ENCODE measurements around the gene AGK. TPM values are rescaled to one million over a fixed set of nuclear protein-coding genes. Genes with fewer than 3 reads are reported as not detected.

AGK gene
- total RNA-seq, 1 donor from 2014 or later: 19.8 TPM

DNA sequence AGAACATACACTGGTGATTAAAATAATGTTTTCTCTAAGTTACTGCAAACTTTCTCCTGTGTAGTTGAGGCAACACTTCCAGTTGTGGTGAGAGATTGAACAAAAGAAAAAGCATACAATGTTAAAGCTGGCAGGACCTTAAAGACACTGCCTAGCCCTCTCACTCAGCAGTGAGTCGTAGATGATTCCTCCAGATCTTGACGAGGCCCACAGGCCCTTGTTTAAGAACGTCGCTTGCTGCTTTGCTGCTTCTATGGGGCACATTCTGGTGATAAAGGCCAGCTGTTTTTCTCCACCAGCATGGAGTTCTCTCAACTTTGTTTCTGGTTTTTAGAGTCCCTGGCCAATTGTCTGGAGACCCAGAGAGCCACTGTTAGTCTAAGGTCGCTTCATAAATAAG, 153.5 kb downstream of the AGK start:
- peaks cover 19% of the 10 kb centered on the region for H3K4me1 ChIP-seq
- intact Hi-C loops (cut with DNase I): no loop called here
- no peak overlapping the region for H3K27ac ChIP-seq
- TF ChIP-seq, protein P1, sequence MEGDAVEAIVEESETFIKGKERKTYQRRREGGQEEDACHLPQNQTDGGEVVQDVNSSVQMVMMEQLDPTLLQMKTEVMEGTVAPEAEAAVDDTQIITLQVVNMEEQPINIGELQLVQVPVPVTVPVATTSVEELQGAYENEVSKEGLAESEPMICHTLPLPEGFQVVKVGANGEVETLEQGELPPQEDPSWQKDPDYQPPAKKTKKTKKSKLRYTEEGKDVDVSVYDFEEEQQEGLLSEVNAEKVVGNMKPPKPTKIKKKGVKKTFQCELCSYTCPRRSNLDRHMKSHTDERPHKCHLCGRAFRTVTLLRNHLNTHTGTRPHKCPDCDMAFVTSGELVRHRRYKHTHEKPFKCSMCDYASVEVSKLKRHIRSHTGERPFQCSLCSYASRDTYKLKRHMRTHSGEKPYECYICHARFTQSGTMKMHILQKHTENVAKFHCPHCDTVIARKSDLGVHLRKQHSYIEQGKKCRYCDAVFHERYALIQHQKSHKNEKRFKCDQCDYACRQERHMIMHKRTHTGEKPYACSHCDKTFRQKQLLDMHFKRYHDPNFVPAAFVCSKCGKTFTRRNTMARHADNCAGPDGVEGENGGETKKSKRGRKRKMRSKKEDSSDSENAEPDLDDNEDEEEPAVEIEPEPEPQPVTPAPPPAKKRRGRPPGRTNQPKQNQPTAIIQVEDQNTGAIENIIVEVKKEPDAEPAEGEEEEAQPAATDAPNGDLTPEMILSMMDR (IDR thresholded peaks at IDR 0.05): no peak
- H3K4me3 ChIP-seq: no peak overlapping the region
- DNase-seq (no peak), ATAC-seq (no peak)
- no peaks in the 10 kb centered on the region for H3K27me3 ChIP-seq (ENCODE audit: low read depth)
- no peaks in the 10 kb centered on the region for H3K9me3 ChIP-seq
- no peaks in the 10 kb centered on the region for H3K36me3 ChIP-seq

Other genes starting within 250 kb of the AGK start
- 34.1 TPM for gene DENND11, start 150.8 kb downstream of the AGK start, total RNA-seq
- not detected for gene WEE2, start 156.9 kb downstream of the AGK start, total RNA-seq
- gene SSBP1, start 186.9 kb downstream of the AGK start, total RNA-seq: 65.2 TPM
- gene TAS2R3, start 212.7 kb downstream of the AGK start, total RNA-seq: 1.4 TPM
- 2.0 TPM for gene TAS2R4, start 225.3 kb downstream of the AGK start, total RNA-seq
- gene TAS2R5, start 238.8 kb downstream of the AGK start, total RNA-seq: 2.2 TPM